Measurements from ENCODE around the gene TGFB3. TPM values are rescaled to one million over a fixed set of nuclear protein-coding genes. Genes with fewer than 3 reads are reported as not detected.

The TGFB3 gene
- total RNA-seq, 2 experiments from 2014 or later = 1.1 to 5.5 TPM

DNA sequence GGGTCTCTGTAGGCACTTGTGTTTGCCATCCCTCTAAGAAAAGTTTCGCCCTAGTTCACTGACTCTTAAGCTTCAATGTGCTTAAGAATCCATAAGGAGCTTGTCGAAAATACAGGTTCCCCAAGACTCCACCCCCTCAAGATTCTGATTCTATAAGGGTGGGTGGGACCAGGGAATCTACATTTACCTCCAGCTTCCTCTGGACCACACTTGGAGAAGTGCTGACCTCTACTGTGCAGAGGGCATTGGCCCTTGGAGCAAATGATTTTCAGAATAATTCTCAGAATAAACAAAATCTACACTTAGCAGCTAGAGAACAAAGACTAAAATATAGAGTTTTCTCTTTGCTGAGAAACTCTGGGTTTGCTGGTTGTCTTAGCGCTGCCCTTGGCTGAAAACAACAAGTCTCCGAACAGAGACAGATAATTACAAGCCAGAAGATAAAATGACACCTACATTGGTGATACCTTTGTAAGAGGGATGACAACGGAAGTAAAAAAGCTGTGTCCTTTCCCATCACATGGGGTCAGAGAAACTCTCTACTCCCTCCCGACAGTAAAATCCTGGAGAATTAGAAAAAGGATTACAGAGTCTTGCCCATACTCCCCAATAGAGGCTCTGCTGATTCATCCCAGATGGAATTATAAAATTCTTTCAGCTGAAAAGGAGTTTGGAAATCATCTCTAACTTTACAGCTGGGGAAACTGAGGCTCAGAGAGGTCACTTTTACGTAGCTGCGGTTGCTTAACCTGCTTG lies 4.8 kb downstream of the TGFB3 start:
- BruUV-seq (replicated peaks) = no TSS peak
- intact Hi-C loops (cut with micrococcal nuclease; ENCODE audit: unreplicated experiment) = no loop called here
- Histone ChIP-seq H2AFZ (ENCODE audit: low read length) (peak overlapping the region; percentile 31; the same call in 1 of the 2 replicates), H3K36me3 (ENCODE audit: insufficient read depth, low read length) (no peaks in the 10 kb centered on the region), H4K20me1 (ENCODE audit: insufficient read depth, low read length) (no peaks in the 10 kb centered on the region), H3K9me2 (ENCODE audit: insufficient read depth, low read length) (no peaks in the 10 kb centered on the region), H3K9me3 (ENCODE audit: low read length) (no peaks in the 10 kb centered on the region), H3K4me1 (ENCODE audit: insufficient read depth, low read length, poor library complexity, severe bottlenecking) (peaks cover 54% of the 10 kb centered on the region), H3K27ac (ENCODE audit: low read depth, low read length, poor library complexity, severe bottlenecking) (no peak overlapping the region), H3K79me2 (ENCODE audit: insufficient read depth, low read depth, low read length) (no peaks in the 10 kb centered on the region), H3K4me2 (ENCODE audit: low read length) (peak overlapping the region; percentile 36), H3K4me3 (ENCODE audit: low read depth, low read length, poor library complexity, severe bottlenecking) (no peak overlapping the region)
- ChIA-PET CTCF (ENCODE audit: unreplicated experiment) (interaction anchor here (1.5 to 1.6 kb wide), 2 partner anchors 16 to 70 kb away, joined by 4 to 6 read pairs; no protein-coding TSS in a partner anchor), POLR2A (interaction anchor here (1.0 to 1.4 kb wide), 3 partner anchors 8 to 70 kb away, joined by 3 to 4 read pairs (median 4); partner anchors contain the start of gene IFT43)
- DNase-seq (ENCODE audit: low spot score) = peak; percentile 34
- no peak for TF ChIP-seq EZH2phosphoT487 (IDR thresholded peaks at IDR 0.05; ENCODE audit: borderline replicate concordance, low read depth, low read length)
- TF ChIP-seq, protein P1, sequence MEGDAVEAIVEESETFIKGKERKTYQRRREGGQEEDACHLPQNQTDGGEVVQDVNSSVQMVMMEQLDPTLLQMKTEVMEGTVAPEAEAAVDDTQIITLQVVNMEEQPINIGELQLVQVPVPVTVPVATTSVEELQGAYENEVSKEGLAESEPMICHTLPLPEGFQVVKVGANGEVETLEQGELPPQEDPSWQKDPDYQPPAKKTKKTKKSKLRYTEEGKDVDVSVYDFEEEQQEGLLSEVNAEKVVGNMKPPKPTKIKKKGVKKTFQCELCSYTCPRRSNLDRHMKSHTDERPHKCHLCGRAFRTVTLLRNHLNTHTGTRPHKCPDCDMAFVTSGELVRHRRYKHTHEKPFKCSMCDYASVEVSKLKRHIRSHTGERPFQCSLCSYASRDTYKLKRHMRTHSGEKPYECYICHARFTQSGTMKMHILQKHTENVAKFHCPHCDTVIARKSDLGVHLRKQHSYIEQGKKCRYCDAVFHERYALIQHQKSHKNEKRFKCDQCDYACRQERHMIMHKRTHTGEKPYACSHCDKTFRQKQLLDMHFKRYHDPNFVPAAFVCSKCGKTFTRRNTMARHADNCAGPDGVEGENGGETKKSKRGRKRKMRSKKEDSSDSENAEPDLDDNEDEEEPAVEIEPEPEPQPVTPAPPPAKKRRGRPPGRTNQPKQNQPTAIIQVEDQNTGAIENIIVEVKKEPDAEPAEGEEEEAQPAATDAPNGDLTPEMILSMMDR (conservative IDR thresholded peaks at IDR 0.05; ENCODE audit: low read length) = peak; percentile 30; the same call in 1 of the 2 replicates

DNA sequence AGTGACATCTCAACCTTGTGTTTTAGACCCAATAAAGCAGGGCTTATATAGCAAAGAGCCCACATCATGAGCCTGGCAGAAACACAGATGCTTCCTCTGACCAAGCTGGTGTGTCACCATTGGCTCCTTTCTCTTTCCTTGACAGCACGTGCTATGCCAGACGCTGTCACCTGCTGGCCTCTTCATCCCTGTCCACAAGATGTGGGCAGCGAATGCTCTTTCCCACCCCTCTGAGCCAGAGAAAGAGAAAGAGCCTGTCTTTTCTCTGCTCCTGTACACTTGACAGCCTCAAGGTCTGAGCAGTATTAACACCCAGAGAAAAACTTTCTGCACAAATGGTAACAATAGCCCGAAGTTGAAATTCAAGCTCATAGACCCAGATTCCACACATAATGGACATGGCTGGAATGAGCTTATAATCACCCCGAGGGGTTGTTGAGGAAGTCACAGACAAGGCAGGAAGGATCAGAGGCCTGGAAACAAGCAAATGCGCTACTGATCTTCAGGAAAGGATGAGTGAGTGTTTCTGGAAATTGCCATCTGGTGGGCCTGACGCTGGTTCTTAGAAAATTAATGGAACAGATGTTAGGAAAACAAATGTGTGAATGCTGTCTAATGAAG lies 8.9 kb downstream of the TGFB3 start:
- Histone ChIP-seq H3K4me1 (ENCODE audit: insufficient read depth, low read length, poor library complexity, severe bottlenecking) (peaks cover 34% of the 10 kb centered on the region), H3K9me2 (ENCODE audit: insufficient read depth, low read length) (no peaks in the 10 kb centered on the region), H3K36me3 (ENCODE audit: insufficient read depth, low read length) (no peaks in the 10 kb centered on the region), H4K20me1 (ENCODE audit: insufficient read depth, low read length) (no peaks in the 10 kb centered on the region), H3K9me3 (ENCODE audit: low read length) (no peaks in the 10 kb centered on the region), H3K27ac (ENCODE audit: low read depth, low read length, poor library complexity, severe bottlenecking) (no peak overlapping the region), H3K4me2 (ENCODE audit: low read length) (no peak overlapping the region), H3K79me2 (ENCODE audit: insufficient read depth, low read depth, low read length) (no peaks in the 10 kb centered on the region), H3K4me3 (ENCODE audit: low read depth, low read length, poor library complexity, severe bottlenecking) (no peak overlapping the region), H2AFZ (ENCODE audit: low read length) (no peak overlapping the region)
- ChIA-PET POLR2A (interaction anchor here (1.7 kb wide), 1 partner anchor 8 kb away, joined by 5 read pairs; no protein-coding TSS in a partner anchor), CTCF (ENCODE audit: unreplicated experiment) (interaction anchor here (1.4 kb wide), 1 partner anchor 13 kb away, joined by 3 read pairs; no protein-coding TSS in a partner anchor)
- no peak for DNase-seq (ENCODE audit: low spot score)
- intact Hi-C loops (cut with micrococcal nuclease; ENCODE audit: unreplicated experiment) = no loop called here
- no peak for TF ChIP-seq EZH2phosphoT487 (IDR thresholded peaks at IDR 0.05; ENCODE audit: borderline replicate concordance, low read depth, low read length)
- TF ChIP-seq, protein P1 (conservative IDR thresholded peaks at IDR 0.05; ENCODE audit: low read length) = no peak
- BruUV-seq (replicated peaks) = no TSS peak
